NCI-H510A (cell line): ENCODE data around the gene FNIP2.
"Not testable (repeated sequence)": the region's sequence is repeated elsewhere in the genome, so short reads cannot be mapped to it uniquely, and the experiment has no call there.

Source experiments
- DNase-seq: peaks from one replicate; lab custom pipeline; 2025; lab: John Stamatoyannopoulos, UW

FNIP2 gene

GRCh38 chr4:158912806-158913205 is 144.0 kb downstream of the FNIP2 start:
- DNase-seq: no peak

- DNase-seq: no peak
These were observed 144.9 kb downstream of the FNIP2 start for GRCh38 chr4:158913766-158914165.

GRCh38 chr4:158914218-158914617 is 145.4 kb downstream of the FNIP2 start:
- no peak for DNase-seq

- no peak for DNase-seq
These were observed 146.9 kb downstream of the FNIP2 start for GRCh38 chr4:158915683-158916241.

- DNase-seq: not testable (repeated sequence)
These were observed 151.7 kb downstream of the FNIP2 start for GRCh38 chr4:158920452-158920996.

- DNase-seq: not testable (repeated sequence)
These were observed 158.9 kb downstream of the FNIP2 start for GRCh38 chr4:158927774-158928173.

- DNase-seq: no peak
These were observed 161.3 kb downstream of the FNIP2 start for GRCh38 chr4:158929939-158930638.

- DNase-seq: no peak
These were observed 161.8 kb downstream of the FNIP2 start for GRCh38 chr4:158930639-158930972.

- no peak for DNase-seq
These were observed 164.4 kb downstream of the FNIP2 start for GRCh38 chr4:158933236-158933635.

- no peak for DNase-seq
These were observed 166.3 kb downstream of the FNIP2 start for GRCh38 chr4:158934996-158935669.

- DNase-seq: no peak
These were observed 167.4 kb downstream of the FNIP2 start for GRCh38 chr4:158936238-158936637.

- DNase-seq: no peak
These were observed 169.6 kb downstream of the FNIP2 start for GRCh38 chr4:158938220-158939044.

- DNase-seq: no peak
These were observed 171.4 kb downstream of the FNIP2 start for GRCh38 chr4:158940271-158940670.

GRCh38 chr4:158941321-158941720 is 172.5 kb downstream of the FNIP2 start:
- no peak for DNase-seq

GRCh38 chr4:158941895-158942294 is 173.1 kb downstream of the FNIP2 start:
- no peak for DNase-seq

GRCh38 chr4:158945529-158946108 is 176.8 kb downstream of the FNIP2 start:
- no peak for DNase-seq

- no peak for DNase-seq
These were observed 178.0 kb downstream of the FNIP2 start for GRCh38 chr4:158946825-158947224.

GRCh38 chr4:158948071-158948470 is 179.2 kb downstream of the FNIP2 start:
- DNase-seq: no peak

- no peak for DNase-seq
These were observed 180.3 kb downstream of the FNIP2 start for GRCh38 chr4:158949099-158949498.

- DNase-seq: not testable (repeated sequence)
These were observed 183.5 kb downstream of the FNIP2 start for GRCh38 chr4:158952221-158952774.

GRCh38 chr4:158956345-158956744 is 187.5 kb downstream of the FNIP2 start:
- not testable (repeated sequence) for DNase-seq

GRCh38 chr4:158956918-158957317 is 188.1 kb downstream of the FNIP2 start:
- DNase-seq: not testable (repeated sequence)
